Measurements from ENCODE around the gene APOD. TPM values are rescaled to one million over a fixed set of nuclear protein-coding genes. Genes with fewer than 3 reads are reported as not detected.
"Not testable (repeated sequence)": the region's sequence is repeated elsewhere in the genome, so short reads cannot be mapped to it uniquely, and the experiment has no call there.

The APOD gene
- total RNA-seq, 1 experiment from 2014 or later = not detected

GRCh38 chr3:195595785-195596531 lies 12.2 kb upstream of the APOD start:
- DNase-seq (ENCODE audit: low spot score) = no peak
- Histone ChIP-seq H3K9me3 (ENCODE audit: low read depth, low read length, poor library complexity, severe bottlenecking) (no peaks in the 10 kb centered on the region), H3K27ac (ENCODE audit: low read depth, low read length, poor library complexity, severe bottlenecking) (no peak overlapping the region), H3K4me1 (ENCODE audit: insufficient read depth, low read length, poor library complexity, severe bottlenecking) (peaks cover 21% of the 10 kb centered on the region), H3K27me3 (replicated peaks; ENCODE audit: insufficient read depth, low read depth, low read length, poor library complexity) (no peaks in the 10 kb centered on the region), H3K4me3 (ENCODE audit: low read depth, low read length, poor library complexity, severe bottlenecking) (no peak overlapping the region), H3K36me3 (ENCODE audit: insufficient read depth, low read length, poor library complexity, severe bottlenecking) (no peaks in the 10 kb centered on the region)
- no peak for TF ChIP-seq CTCF (conservative IDR thresholded peaks at IDR 0.05; ENCODE audit: low read depth, low read length)
- TF ChIP-seq EZH2 (IDR thresholded peaks at IDR 0.05; ENCODE audit: borderline replicate concordance, low read depth, low read length, poor library complexity, severe bottlenecking) = no peak
- intact Hi-C loops (cut with micrococcal nuclease; ENCODE audit: unreplicated experiment) = no loop called here
- no TSS peak for BruUV-seq (replicated peaks)
- POLR2A ChIA-PET (ENCODE audit: low non-redundant PET) = no interaction called here
- CTCF ChIA-PET = no interaction called here

- ChIA-PET POLR2A (ENCODE audit: low non-redundant PET) (no interaction called here), CTCF (no interaction called here)
- Histone ChIP-seq H3K27ac (ENCODE audit: low read depth, low read length, poor library complexity, severe bottlenecking) (no peak overlapping the region), H3K27me3 (replicated peaks; ENCODE audit: insufficient read depth, low read depth, low read length, poor library complexity) (no peaks in the 10 kb centered on the region), H3K4me1 (ENCODE audit: insufficient read depth, low read length, poor library complexity, severe bottlenecking) (peaks cover 2% of the 10 kb centered on the region), H3K36me3 (ENCODE audit: insufficient read depth, low read length, poor library complexity, severe bottlenecking) (no peaks in the 10 kb centered on the region), H3K4me3 (ENCODE audit: low read depth, low read length, poor library complexity, severe bottlenecking) (no peak overlapping the region), H3K9me3 (ENCODE audit: low read depth, low read length, poor library complexity, severe bottlenecking) (peaks cover 3% of the 10 kb centered on the region)
- BruUV-seq (replicated peaks) = no TSS peak
- intact Hi-C loops (cut with micrococcal nuclease; ENCODE audit: unreplicated experiment) = no loop called here
- TF ChIP-seq CTCF (conservative IDR thresholded peaks at IDR 0.05; ENCODE audit: low read depth, low read length) (no peak), EZH2 (IDR thresholded peaks at IDR 0.05; ENCODE audit: borderline replicate concordance, low read depth, low read length, poor library complexity, severe bottlenecking) (no peak)
- DNase-seq (ENCODE audit: low spot score) = no peak
Measured at GRCh38 chr3:195591852-195592251, 8.1 kb upstream of the APOD start.

- ChIA-PET POLR2A (ENCODE audit: low non-redundant PET) (no interaction called here), CTCF (no interaction called here)
- BruUV-seq (replicated peaks) = no TSS peak
- no peaks in the 10 kb centered on the region for H3K27me3 ChIP-seq (replicated peaks; ENCODE audit: insufficient read depth, low read depth, low read length, poor library complexity)
- H3K4me1 ChIP-seq (ENCODE audit: insufficient read depth, low read length, poor library complexity, severe bottlenecking) = no peaks in the 10 kb centered on the region
- H3K4me3 ChIP-seq (ENCODE audit: low read depth, low read length, poor library complexity, severe bottlenecking) = no peak overlapping the region
- TF ChIP-seq CTCF (conservative IDR thresholded peaks at IDR 0.05; ENCODE audit: low read depth, low read length) (no peak), EZH2 (IDR thresholded peaks at IDR 0.05; ENCODE audit: borderline replicate concordance, low read depth, low read length, poor library complexity, severe bottlenecking) (no peak)
- H3K27ac ChIP-seq (ENCODE audit: low read depth, low read length, poor library complexity, severe bottlenecking) = no peak overlapping the region
- no peak for DNase-seq (ENCODE audit: low spot score)
- intact Hi-C loops (cut with micrococcal nuclease; ENCODE audit: unreplicated experiment) = no loop called here
- no peaks in the 10 kb centered on the region for H3K36me3 ChIP-seq (ENCODE audit: insufficient read depth, low read length, poor library complexity, severe bottlenecking)
- H3K9me3 ChIP-seq (ENCODE audit: low read depth, low read length, poor library complexity, severe bottlenecking) = peaks cover 3% of the 10 kb centered on the region
Measured at GRCh38 chr3:195591220-195591619, 7.5 kb upstream of the APOD start.

- H3K9me3 ChIP-seq (ENCODE audit: low read depth, low read length, poor library complexity, severe bottlenecking); CTCF ChIA-PET; DNase-seq (ENCODE audit: low spot score); POLR2A ChIA-PET (ENCODE audit: low non-redundant PET); H3K27ac ChIP-seq (ENCODE audit: low read depth, low read length, poor library complexity, severe bottlenecking); BruUV-seq (replicated peaks); H3K27me3 ChIP-seq (replicated peaks; ENCODE audit: insufficient read depth, low read depth, low read length, poor library complexity); H3K4me3 ChIP-seq (ENCODE audit: low read depth, low read length, poor library complexity, severe bottlenecking); H3K36me3 ChIP-seq (ENCODE audit: insufficient read depth, low read length, poor library complexity, severe bottlenecking); H3K4me1 ChIP-seq (ENCODE audit: insufficient read depth, low read length, poor library complexity, severe bottlenecking); intact Hi-C loops (cut with micrococcal nuclease; ENCODE audit: unreplicated experiment): not testable (repeated sequence)
Measured at GRCh38 chr3:195590381-195590780, 6.6 kb upstream of the APOD start.

- H3K4me1 ChIP-seq (ENCODE audit: insufficient read depth, low read length, poor library complexity, severe bottlenecking); H3K9me3 ChIP-seq (ENCODE audit: low read depth, low read length, poor library complexity, severe bottlenecking); CTCF ChIA-PET; POLR2A ChIA-PET (ENCODE audit: low non-redundant PET); DNase-seq (ENCODE audit: low spot score); BruUV-seq (replicated peaks); intact Hi-C loops (cut with micrococcal nuclease; ENCODE audit: unreplicated experiment); H3K36me3 ChIP-seq (ENCODE audit: insufficient read depth, low read length, poor library complexity, severe bottlenecking); H3K27me3 ChIP-seq (replicated peaks; ENCODE audit: insufficient read depth, low read depth, low read length, poor library complexity); H3K4me3 ChIP-seq (ENCODE audit: low read depth, low read length, poor library complexity, severe bottlenecking); H3K27ac ChIP-seq (ENCODE audit: low read depth, low read length, poor library complexity, severe bottlenecking): not testable (repeated sequence)
Measured at GRCh38 chr3:195589796-195590195, 6.1 kb upstream of the APOD start.

Measured in A673 (cell line).